Stomach (tissue), 4 donors: ENCODE data around the gene APH1B.

ENCODE experiments used
- CTCF ChIP-seq, 7 experiments: fragments of 450-650 bp in 4 of 7; fragments of 200-600 bp in 3 of 7; sonication (generic) in 3 of 7; IDR thresholded peaks; one replicate each; pipeline ENCODE4 v1.5.1; 2016 to 2019; ENCODE audit warnings: antibody characterized with exemption in 7 of 7, control low read depth in 2 of 7, mild to moderate bottlenecking in 1 of 7
- EP300 ChIP-seq: sonication (generic); formaldehyde crosslinking; IDR thresholded peaks from one replicate; pipeline ENCODE4 v1.6.1; 2017; ENCODE audit warnings: antibody characterized with exemption
- POLR2A ChIP-seq, 4 donors: fragments of 450-650 bp; IDR thresholded peaks; one replicate each; pipeline ENCODE4 v1.6.1; 2016; ENCODE audit warnings: antibody characterized with exemption in 4 of 4, control low read depth in 2 of 4, mild to moderate bottlenecking in 1 of 4, moderate library complexity in 1 of 4
- POLR2AphosphoS5 ChIP-seq, 3 donors: sonication (generic); formaldehyde crosslinking; IDR thresholded peaks; one replicate each; pipeline ENCODE4 v1.6.1; 2016; ENCODE audit warnings: antibody characterized with exemption in 3 of 3

- TF ChIP-seq CTCF (IDR thresholded peaks at IDR 0.05) (peak in 4 of 7 experiments; percentile 40 to 63 (median 58)), POLR2A (IDR thresholded peaks at IDR 0.05) (no peak), EP300 (no peak), POLR2AphosphoS5 (IDR thresholded peaks at IDR 0.05) (no peak)
Measured at GRCh38 chr15:63288778-63289378, 11.5 kb downstream of the APH1B start.
